PC-9 (cell line): ENCODE data around the gene HSPA1L.
"Not testable (repeated sequence)": the region's sequence is repeated elsewhere in the genome, so short reads cannot be mapped to it uniquely, and the experiment has no call there.

Source experiments
- EZH2 ChIP-seq: fragments of 200-600 bp; sonication (generic); IDR thresholded peaks from 2 replicates; pipeline ENCODE4 v1.8.0; 2017; ENCODE audit warnings: antibody characterized with exemption, low read depth
- TF ChIP-seq, protein P1 (sequence below): fragments of 200-600 bp; sonication (generic); conservative IDR thresholded peaks from 2 replicates; pipeline ENCODE4 v1.6.1; 2017; ENCODE audit warnings: mixed run types, antibody characterized with exemption, mild to moderate bottlenecking, moderate library complexity

DNA sequence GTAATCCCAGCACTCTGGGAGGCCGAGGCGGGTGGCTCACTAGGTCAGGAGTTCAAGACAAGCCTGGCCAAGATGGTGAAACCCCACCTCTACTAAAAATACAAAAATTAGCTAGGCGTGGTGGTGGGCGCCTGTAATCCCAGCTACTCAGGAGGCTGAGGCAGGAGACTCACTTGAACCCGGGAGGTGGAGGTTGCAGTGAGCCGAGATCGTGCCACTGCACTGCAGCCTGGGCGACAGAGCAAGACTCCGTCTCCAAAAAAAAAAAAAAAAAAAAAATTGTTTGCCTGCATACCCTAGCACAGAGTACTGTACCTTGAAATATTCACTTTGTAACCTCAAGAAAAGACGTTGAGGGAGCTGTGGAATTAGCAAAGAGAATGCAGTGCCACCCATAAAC is 5.3 kb upstream of the HSPA1L start:
- TF ChIP-seq, protein P1, sequence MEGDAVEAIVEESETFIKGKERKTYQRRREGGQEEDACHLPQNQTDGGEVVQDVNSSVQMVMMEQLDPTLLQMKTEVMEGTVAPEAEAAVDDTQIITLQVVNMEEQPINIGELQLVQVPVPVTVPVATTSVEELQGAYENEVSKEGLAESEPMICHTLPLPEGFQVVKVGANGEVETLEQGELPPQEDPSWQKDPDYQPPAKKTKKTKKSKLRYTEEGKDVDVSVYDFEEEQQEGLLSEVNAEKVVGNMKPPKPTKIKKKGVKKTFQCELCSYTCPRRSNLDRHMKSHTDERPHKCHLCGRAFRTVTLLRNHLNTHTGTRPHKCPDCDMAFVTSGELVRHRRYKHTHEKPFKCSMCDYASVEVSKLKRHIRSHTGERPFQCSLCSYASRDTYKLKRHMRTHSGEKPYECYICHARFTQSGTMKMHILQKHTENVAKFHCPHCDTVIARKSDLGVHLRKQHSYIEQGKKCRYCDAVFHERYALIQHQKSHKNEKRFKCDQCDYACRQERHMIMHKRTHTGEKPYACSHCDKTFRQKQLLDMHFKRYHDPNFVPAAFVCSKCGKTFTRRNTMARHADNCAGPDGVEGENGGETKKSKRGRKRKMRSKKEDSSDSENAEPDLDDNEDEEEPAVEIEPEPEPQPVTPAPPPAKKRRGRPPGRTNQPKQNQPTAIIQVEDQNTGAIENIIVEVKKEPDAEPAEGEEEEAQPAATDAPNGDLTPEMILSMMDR, result not testable (repeated sequence)
- TF ChIP-seq EZH2, result not testable (repeated sequence)
